ENCODE results near the gene PRKAG2.

PRKAG2 gene

DNA sequence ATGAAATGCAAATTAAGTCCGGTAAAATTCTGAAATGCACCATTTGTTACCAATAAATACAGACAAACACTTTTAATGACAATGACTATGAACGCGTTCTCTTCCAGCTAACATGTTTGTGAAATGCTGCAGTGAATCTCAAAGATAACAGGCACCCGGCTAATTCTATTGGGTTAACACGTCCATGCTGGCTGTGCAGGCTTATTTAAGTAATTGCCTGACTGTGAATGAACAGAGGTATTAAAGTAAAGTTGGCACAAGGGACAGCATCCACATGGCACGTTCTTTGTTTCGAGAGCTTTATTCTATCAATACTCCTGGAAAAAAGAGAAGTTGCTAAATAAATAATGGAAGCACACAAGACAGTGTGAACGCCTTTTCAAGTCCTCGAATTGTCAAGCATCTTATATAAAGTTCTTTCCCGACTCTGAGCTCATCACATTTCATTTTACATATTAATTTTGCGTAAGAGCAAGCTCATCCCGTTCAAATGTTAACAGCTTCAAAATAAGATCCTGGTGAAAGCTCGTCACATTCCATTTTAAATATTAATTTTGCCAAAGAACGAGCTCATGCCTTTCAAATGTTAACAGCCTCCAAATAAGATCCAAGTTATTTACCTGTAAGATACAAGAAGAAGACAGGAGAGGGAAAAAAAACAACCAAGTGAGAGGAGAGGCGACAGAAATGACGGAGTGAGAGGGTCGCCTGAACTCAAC is 245.9 kb downstream of the PRKAG2 start:
- DNase-seq: no peak

- DNase-seq: no peak
Measured at GRCh38 chr7:151630358-151630757, 246.6 kb downstream of the PRKAG2 start.

- no peak for DNase-seq
Measured at GRCh38 chr7:151629713-151630272, 247.1 kb downstream of the PRKAG2 start.

DNA sequence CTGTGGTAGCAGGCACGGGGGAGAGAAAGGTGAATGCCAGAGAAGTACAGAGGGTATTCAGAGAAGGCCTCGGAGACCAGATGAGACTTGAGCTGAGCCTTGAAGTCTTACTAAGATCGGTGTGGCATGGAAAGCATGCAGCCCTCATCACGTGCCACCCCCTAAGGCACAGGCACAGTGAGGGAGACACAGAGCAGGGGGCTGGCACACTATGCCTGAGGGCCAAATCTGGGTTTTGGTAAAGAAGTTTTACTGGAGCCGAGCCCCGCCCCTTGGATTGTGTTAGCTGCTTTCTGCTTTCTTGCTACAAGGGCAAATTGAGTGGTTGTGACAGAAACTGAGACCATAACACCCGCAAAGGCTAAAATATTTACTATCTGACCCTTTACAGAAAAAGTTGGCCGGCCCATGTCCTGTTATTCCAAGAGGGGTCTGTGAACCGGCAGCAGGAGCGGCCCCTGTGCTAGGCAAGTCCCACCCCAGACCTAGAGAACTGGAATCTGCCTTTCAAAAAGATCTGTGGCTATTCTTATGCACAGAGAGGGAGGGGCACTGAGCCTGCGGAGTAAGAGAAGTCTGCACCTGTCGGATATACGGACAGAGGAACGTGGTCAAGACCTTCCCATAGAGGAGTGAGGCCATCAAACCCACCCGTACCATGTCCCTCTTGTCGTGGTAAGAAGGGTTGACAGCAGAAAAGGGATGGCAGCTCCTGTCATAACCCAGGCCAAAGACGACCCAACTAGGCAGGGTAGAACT is 247.9 kb downstream of the PRKAG2 start:
- no peak for DNase-seq

- DNase-seq: no peak
Measured at GRCh38 chr7:151626422-151627115, 250.3 kb downstream of the PRKAG2 start.

GRCh38 chr7:151625606-151626005 is 251.3 kb downstream of the PRKAG2 start:
- no peak for DNase-seq

DNA sequence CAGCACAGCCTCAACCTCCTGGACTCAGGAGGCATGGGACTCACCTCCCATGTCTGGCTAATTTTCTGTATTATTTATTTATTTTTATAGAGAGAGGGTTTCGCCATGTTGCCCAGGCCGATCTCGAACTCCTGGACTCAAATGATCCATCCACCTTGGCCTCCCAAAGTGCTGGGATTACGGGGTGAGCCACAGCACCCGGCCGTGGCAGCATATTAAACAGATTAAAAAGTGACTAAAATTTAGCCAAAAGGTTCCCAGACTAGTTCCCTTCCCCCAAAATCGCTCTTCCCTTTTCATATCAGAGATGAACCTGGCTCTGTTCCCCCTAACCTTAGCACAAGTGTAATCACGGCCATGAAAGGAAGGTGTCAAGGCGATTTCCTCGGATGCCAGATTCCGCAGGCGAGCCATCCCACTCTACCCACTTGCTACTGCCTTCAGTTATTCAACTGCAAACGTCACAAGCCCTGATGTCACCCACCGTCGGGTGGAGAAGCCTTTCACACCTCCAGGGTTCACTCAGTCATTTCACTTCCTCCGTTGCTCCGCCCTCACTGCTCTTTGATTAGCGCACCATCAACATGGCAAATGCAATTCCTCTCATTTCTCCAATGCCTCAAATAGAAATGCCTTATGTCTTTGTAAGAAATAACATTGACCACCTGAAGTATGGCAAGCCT is 252.5 kb downstream of the PRKAG2 start:
- no peak for DNase-seq

GRCh38 chr7:151623766-151624165 is 253.1 kb downstream of the PRKAG2 start:
- no peak for DNase-seq

GRCh38 chr7:151621961-151622360 is 255.0 kb downstream of the PRKAG2 start:
- DNase-seq: no peak

- no peak for DNase-seq
Measured at GRCh38 chr7:151616443-151617213, 260.3 kb downstream of the PRKAG2 start.

- no peak for DNase-seq
Measured at GRCh38 chr7:151615784-151616183, 261.1 kb downstream of the PRKAG2 start.

GRCh38 chr7:151615058-151615457 is 261.9 kb downstream of the PRKAG2 start:
- DNase-seq: no peak

DNA sequence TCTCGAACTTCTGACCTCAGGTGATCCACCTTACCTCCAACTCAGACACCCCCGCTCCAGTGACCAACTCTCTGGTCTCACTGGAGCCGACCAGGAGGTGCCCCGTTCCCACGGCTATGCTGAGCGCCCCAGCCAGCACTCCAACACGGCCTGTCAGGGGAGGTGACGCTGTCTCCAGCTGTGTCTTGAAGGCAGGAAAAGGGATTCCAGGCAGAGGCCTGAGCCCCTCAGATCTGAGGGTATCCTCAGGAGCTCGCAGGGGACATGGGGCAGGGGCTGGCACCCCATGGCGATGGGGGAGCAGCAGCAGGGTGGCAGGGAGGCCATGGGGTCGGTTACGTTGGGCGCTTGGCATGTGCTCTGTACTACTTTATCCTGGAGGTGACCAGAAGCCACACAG is 262.9 kb downstream of the PRKAG2 start:
- DNase-seq: no peak

DNA sequence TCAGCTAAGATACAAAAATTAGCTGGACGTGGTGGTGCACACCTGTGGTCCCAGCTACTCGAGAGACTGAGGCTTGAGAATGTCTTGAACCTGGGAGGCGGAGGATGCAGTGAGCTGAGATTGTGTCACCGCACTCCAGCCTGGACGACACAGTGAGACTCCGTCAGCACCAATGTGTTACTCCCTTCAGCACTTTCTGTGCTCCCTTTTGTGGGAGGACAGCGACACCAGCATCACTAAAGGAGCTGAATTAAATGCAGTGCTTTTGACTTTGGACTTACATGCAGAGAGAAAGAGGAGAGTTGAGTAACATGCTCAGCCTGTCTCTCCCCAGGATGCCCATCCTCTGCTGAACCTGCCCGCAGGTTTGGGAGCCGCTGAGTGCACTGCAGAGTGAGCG is 265.0 kb downstream of the PRKAG2 start:
- no peak for DNase-seq

- DNase-seq: no peak
Measured at GRCh38 chr7:151611041-151611440, 265.9 kb downstream of the PRKAG2 start.

DNA sequence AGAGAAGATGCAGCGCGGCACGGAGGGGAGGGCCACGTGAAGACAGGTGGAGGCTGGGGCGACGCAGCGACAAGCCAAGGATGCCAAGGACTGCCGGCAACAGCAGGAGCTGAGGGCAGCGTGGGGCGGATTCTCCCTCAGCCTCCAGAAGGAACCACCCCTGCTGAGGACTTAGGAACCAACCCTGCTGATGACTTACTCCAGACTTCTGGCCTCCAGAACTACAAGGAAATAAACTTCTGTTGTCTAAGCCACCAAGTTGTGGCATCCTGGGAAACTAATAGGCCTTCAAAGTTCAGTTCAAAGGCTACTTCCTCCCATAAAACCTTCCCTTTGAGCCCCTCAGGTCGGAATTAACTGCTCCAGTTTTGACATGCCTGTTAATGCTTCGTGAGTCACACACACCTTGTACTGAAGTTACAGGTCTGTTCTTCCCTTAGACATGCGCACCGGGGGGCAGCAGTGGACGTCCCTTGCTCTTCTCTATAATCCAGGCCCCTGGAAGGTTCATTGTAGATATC is 268.8 kb downstream of the PRKAG2 start:
- no peak for DNase-seq

DNA sequence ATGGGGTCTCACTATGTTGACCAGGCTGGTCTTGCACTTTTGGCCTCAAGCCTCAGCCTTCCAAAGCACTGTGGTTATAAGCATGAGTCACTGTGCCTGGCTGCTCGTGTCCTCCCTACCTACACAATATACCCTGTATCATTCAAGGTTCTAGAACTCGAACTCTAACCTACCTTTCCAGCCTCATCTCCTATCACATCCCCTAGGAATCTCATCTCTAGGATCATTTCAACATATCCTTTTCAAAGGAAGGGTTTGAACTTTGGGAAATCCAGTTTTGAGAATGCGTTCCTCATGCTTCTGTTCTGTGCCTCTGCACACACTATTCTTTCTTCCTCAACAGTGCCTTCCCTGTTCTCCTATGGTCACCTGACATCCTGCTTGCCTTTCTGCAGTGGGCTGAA is 269.4 kb downstream of the PRKAG2 start:
- DNase-seq: no peak

DNA sequence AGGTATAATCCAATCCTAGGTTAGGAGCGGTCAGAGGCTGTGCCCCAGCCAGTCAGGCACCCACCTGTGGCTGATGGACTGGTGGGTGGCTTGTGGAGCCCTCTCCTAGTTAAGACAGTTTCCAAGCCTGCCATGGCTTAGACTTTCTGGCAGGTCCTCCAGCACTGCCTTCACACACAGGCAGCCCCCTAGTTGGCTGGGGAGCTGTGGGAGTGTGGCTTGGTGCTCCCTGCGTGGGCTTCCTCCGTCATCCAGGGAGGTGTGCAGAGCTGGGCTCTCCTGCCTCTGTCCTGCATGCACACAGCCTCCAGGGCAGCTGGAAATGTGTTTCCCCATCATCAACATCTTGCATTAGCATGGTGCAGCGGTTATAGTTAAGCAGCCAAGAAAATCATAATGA is 273.0 kb downstream of the PRKAG2 start:
- DNase-seq: no peak

- no peak for DNase-seq
Measured at GRCh38 chr7:151601521-151602305, 275.2 kb downstream of the PRKAG2 start.

GRCh38 chr7:151600331-151600730 is 276.6 kb downstream of the PRKAG2 start:
- no peak for DNase-seq
